ENCODE results near the gene GHITM.
"Not testable (repeated sequence)": the region's sequence is repeated elsewhere in the genome, so short reads cannot be mapped to it uniquely, and the experiment has no call there.

GHITM gene

GRCh38 chr10:84148006-84148597, 8.8 kb downstream of the GHITM start:
- not testable (repeated sequence) for DNase-seq

GRCh38 chr10:84149854-84150253, 10.5 kb downstream of the GHITM start:
- no peak for DNase-seq

GRCh38 chr10:84152769-84153168, 13.5 kb downstream of the GHITM start:
- DNase-seq = no peak

GRCh38 chr10:84155521-84155920, 16.2 kb downstream of the GHITM start:
- no peak for DNase-seq

GRCh38 chr10:84156009-84156408, 16.7 kb downstream of the GHITM start:
- DNase-seq = no peak

GRCh38 chr10:84156768-84157167, 17.5 kb downstream of the GHITM start:
- DNase-seq = peak; percentile 28 to 42

GRCh38 chr10:84158061-84158460, 18.8 kb downstream of the GHITM start:
- DNase-seq = no peak

GRCh38 chr10:84158550-84158949, 19.2 kb downstream of the GHITM start:
- no peak for DNase-seq

GRCh38 chr10:84159076-84159685, 19.9 kb downstream of the GHITM start:
- DNase-seq = no peak

- DNase-seq = no peak
These were observed 21.5 kb downstream of the GHITM start for GRCh38 chr10:84160663-84161362.

GRCh38 chr10:84163996-84164395, 24.7 kb downstream of the GHITM start:
- DNase-seq = no peak

- DNase-seq = no peak
These were observed 25.1 kb downstream of the GHITM start for GRCh38 chr10:84164442-84164841.

GRCh38 chr10:84166620-84167288, 27.4 kb downstream of the GHITM start:
- no peak for DNase-seq

GRCh38 chr10:84167289-84167653, 28.0 kb downstream of the GHITM start:
- not testable (repeated sequence) for DNase-seq

GRCh38 chr10:84168382-84168781, 29.1 kb downstream of the GHITM start:
- not testable (repeated sequence) for DNase-seq

GRCh38 chr10:84171237-84171636, 31.9 kb downstream of the GHITM start:
- DNase-seq = not testable (repeated sequence)

- not testable (repeated sequence) for DNase-seq
These were observed 32.6 kb downstream of the GHITM start for GRCh38 chr10:84171700-84172466.

GRCh38 chr10:84172467-84173356, 33.4 kb downstream of the GHITM start:
- no peak for DNase-seq

GRCh38 chr10:84173501-84173929, 34.2 kb downstream of the GHITM start, which contains the start of gene GPR15LG:
Gene GPR15LG, plus strand, starts transcription at chr10:84173801. Its CDS starts 51 bp downstream, at chr10:84173852.
- DNase-seq = no peak

GRCh38 chr10:84175436-84175835, 36.1 kb downstream of the GHITM start:
- no peak for DNase-seq

- no peak for DNase-seq
These were observed 37.0 kb downstream of the GHITM start for GRCh38 chr10:84176351-84176750.

All from stimulated activated CD4-positive, alpha-beta T cell treated with anti-CD3 and anti-CD28 coated beads, Interleukin-2, amount 100 ng/mL, for 24 hours (primary cell).